Neural cell (in vitro differentiated cells): Measurements from ENCODE around the gene FKBP1B.

ENCODE experiments used
- POLR2AphosphoS5 ChIP-seq: IDR thresholded peaks from 2 replicates; pipeline ENCODE4 v1.6.1; 2012
- TAF1 ChIP-seq: IDR thresholded peaks from 2 replicates; pipeline ENCODE4 v1.6.1; 2012; ENCODE audit warnings: low read depth
- TF ChIP-seq, protein P1 (sequence below): IDR thresholded peaks from 2 replicates; pipeline ENCODE4 v1.6.1; 2012; ENCODE audit warnings: borderline replicate concordance

DNA sequence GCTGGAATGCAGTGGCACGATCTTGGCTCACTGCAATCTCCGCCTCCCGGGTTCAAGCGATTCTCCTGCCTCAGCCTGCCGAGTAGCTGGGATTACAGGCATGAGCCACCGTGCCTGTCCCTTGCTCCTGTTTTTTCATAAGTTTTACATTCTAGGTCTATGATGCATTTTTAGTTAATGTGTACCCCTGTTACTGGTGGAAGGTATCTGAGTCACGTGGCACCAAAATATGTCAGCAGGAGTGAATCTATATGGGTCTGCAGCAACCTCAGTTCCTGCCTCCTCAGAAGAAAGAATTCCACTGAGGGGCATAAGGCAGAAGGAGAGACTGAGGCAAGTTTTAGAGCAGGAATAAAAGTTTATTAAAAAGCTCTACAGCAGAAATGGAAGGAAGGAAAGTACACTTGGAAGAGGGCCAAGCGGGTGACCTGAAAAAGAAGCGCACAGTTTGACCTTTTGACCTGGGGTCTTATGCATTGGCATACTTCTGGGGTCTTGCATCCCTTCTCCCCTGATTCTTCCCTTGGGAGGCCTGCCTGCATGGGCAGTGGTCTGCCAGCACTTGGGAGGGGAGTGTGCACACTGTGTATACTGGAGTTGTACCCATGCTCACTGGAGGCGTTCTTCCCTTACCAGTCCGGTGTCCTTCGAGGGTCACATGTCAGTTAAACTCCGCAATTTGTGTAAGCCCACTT, 40.7 kb upstream of the FKBP1B start:
- TF ChIP-seq, protein P1, sequence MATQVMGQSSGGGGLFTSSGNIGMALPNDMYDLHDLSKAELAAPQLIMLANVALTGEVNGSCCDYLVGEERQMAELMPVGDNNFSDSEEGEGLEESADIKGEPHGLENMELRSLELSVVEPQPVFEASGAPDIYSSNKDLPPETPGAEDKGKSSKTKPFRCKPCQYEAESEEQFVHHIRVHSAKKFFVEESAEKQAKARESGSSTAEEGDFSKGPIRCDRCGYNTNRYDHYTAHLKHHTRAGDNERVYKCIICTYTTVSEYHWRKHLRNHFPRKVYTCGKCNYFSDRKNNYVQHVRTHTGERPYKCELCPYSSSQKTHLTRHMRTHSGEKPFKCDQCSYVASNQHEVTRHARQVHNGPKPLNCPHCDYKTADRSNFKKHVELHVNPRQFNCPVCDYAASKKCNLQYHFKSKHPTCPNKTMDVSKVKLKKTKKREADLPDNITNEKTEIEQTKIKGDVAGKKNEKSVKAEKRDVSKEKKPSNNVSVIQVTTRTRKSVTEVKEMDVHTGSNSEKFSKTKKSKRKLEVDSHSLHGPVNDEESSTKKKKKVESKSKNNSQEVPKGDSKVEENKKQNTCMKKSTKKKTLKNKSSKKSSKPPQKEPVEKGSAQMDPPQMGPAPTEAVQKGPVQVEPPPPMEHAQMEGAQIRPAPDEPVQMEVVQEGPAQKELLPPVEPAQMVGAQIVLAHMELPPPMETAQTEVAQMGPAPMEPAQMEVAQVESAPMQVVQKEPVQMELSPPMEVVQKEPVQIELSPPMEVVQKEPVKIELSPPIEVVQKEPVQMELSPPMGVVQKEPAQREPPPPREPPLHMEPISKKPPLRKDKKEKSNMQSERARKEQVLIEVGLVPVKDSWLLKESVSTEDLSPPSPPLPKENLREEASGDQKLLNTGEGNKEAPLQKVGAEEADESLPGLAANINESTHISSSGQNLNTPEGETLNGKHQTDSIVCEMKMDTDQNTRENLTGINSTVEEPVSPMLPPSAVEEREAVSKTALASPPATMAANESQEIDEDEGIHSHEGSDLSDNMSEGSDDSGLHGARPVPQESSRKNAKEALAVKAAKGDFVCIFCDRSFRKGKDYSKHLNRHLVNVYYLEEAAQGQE: no peak
- TF ChIP-seq TAF1 (no peak), POLR2AphosphoS5 (no peak)
